H1 (cell line): ENCODE data around the gene RPS6KA2. TPM values are rescaled to one million over a fixed set of nuclear protein-coding genes. Genes with fewer than 3 reads are reported as not detected.

Source experiments
- CHD7 ChIP-seq: fragments of 300-600 bp; sonication (generic); IDR thresholded peaks from 2 replicates; pipeline ENCODE4 v1.7.1; 2012; ENCODE audit warnings: low read length, moderate library complexity, mild to moderate bottlenecking, inconsistent platforms; ENCODE audit not compliant: insufficient replicate concordance
- CREB1 ChIP-seq: IDR thresholded peaks from 2 replicates; pipeline ENCODE4 v1.6.1; 2012; ENCODE audit warnings: inconsistent platforms
- FOSL1 ChIP-seq: IDR thresholded peaks from 2 replicates; pipeline ENCODE4 v1.6.1; 2011; ENCODE audit warnings: mild to moderate bottlenecking, low read depth, low read length, moderate library complexity; ENCODE audit not compliant: insufficient read depth
- KDM1A ChIP-seq: fragments of 200-600, 300-600 bp; sonication (generic); IDR thresholded peaks from 2 replicates; pipeline ENCODE4 v1.7.1; 2016; ENCODE audit warnings: mild to moderate bottlenecking, low read length, borderline replicate concordance
- polyA plus RNA-seq, 7 experiments: library from polyadenylated mRNA; depleted of rRNA in 3 of 7; stranded (reverse) in 5 of 7; unstranded in 2 of 7; fragments of >200 nt in 5 of 7; fragments of 200-250 nt in 2 of 7; gene quantifications; 1 replicate in 5 of 7; 2 replicates in 1 of 7; 4 replicates in 1 of 7; pipeline versions ENCODE4 v1.2.1 to v1.2.3, GENCODE V29; 2011 to 2013; ENCODE audit warnings: missing spikeins in 2 of 7, mixed read lengths in 2 of 7
- total RNA-seq: library from RNA; stranded (reverse); fragmentation: NEBNext Ultra II Directional; extraction: Animal tissue kit (Norgen Biotek cat#: 25700); gene quantifications from 2 replicates; pipeline ENCODE4 v1.2.1, GENCODE V29; 2021

Gene RPS6KA2
- total and polyA plus RNA-seq, 2 of the 8 experiments (the other 6 are each of a cell fraction or from before 2014, with no cell fraction given), result 8.8 to 25.7 TPM

DNA sequence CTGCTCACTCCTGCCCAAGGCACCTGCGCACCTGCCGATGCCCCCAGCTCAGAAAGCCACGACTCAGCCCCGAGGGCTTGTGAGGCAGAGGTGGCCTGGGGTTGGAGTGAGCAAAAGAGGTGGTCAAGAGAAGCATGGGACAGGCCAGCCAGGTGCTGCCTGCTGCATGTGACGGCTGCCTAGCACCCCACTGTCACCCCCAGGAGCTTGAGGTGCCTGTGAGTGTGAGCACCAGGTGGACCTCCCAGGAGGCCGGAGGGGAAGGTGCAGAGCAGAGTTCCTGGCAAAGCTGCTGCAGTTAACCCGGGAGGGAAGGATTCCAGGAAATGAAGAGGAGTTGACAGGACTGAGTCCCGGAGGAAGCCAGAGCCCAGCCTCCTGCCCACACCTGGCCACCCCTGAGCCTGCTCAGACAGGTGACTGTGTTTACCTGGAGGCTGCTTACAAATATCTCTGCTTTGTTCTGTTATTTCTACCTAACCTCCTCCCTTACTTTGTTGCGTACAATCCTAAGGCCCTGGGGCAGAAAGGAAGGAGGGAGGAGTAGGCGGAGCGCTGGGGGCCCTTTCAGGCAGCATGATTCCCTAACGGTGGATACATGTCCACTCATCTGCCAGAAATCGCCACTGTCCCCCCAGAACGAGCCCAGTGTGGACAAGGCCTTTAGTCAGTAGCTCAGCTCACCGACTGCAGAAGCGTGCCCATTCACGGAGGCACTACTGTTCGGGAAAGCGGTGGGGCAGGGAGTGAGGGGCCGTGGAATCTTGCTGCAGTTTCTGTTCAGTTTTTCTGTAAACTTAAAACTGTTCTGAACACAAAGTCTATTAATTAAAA, 156.8 kb downstream of the RPS6KA2 start (continued):
- TF ChIP-seq CHD7 (no peak), FOSL1 (no peak), KDM1A (no peak), CREB1 (no peak)
